Measurements from ENCODE around the gene DESI2. TPM values are rescaled to one million over a fixed set of nuclear protein-coding genes. Genes with fewer than 3 reads are reported as not detected.

Gene DESI2
- total RNA-seq, 1 donor: 42.0 TPM

- Histone ChIP-seq H3K27me3 (ENCODE audit: insufficient read depth, low read length) (no peaks in the 10 kb centered on the region), H3K27ac (ENCODE audit: low read depth, low read length) (no peak overlapping the region), H3K79me2 (ENCODE audit: insufficient read depth, low read length) (no peaks in the 10 kb centered on the region), H2AFZ (ENCODE audit: low read length) (no peak overlapping the region), H4K20me1 (ENCODE audit: insufficient read depth, low read length) (no peaks in the 10 kb centered on the region), H3K9me3 (ENCODE audit: low read depth, low read length) (no peaks in the 10 kb centered on the region), H3K4me2 (ENCODE audit: insufficient read depth, low read length) (peak overlapping the region; percentile 46), H3K4me3 (ENCODE audit: insufficient read depth, low read length) (no peak overlapping the region), H3K4me1 (ENCODE audit: insufficient read depth, low read length) (peaks cover 7% of the 10 kb centered on the region), H3K36me3 (ENCODE audit: insufficient read depth, low read length) (no peaks in the 10 kb centered on the region)
- no peak for TF ChIP-seq CTCF (IDR thresholded peaks at IDR 0.05; ENCODE audit: extremely low read depth, low read depth, low read length)
- DNase-seq (ENCODE audit: insufficient read length, low spot score, missing footprints): peak; percentile 94
Measured at GRCh38 chr1:244757091-244757939, 104.4 kb downstream of the DESI2 start.

Small RNA genes lying within 50 kb of the gene (small RNA-seq; reads per million reads assigned to genes)
- gene AL451007.1: not detected

Other genes with a start within 250 kb of the DESI2 start
- 52.8 and 56.6 TPM in 2 replicates for gene ADSS2, start 201.2 kb upstream of the DESI2 start, total RNA-seq
- gene CATSPERE, start 191.9 kb upstream of the DESI2 start, total RNA-seq: 1.4 and 1.8 TPM in 2 replicates
- 31.8 and 35.8 TPM in 2 replicates for gene COX20, start 182.5 kb downstream of the DESI2 start, total RNA-seq
- 214 and 240 TPM in 2 replicates for gene HNRNPU, start 211.4 kb downstream of the DESI2 start, total RNA-seq

All from osteoblast (primary cell).